Cardiac muscle cell (in vitro differentiated cells and primary cell): ENCODE results near the gene R3HDM4. TPM values are rescaled to one million over a fixed set of nuclear protein-coding genes. Genes with fewer than 3 reads are reported as not detected.

Experiments
- DNase-seq, 2 donors: peaks; one replicate each; pipeline versions ENCODE4 v3.0.0 to v3.0.0-alpha.2; 2010 to 2017; ENCODE audit warnings: low read depth in 1 of 2, low spot score in 1 of 2
- H3K27ac ChIP-seq: fragments of 200-600 bp; sonication (generic); 2 replicates; pipeline ENCODE4 v1.5.1; 2016
- H3K27me3 ChIP-seq: fragments of 200-600 bp; sonication (generic); 2 replicates; pipeline ENCODE4 v1.6.0; 2016; ENCODE audit warnings: control low read depth
- H3K36me3 ChIP-seq: fragments of 200-600 bp; sonication (generic); 2 replicates; pipeline ENCODE4 v1.5.1; 2016; ENCODE audit warnings: control low read depth
- H3K4me1 ChIP-seq: fragments of 200-600 bp; sonication (generic); 2 replicates; pipeline ENCODE4 v1.8.1; 2017; ENCODE audit warnings: low read depth, mild to moderate bottlenecking, mixed run types
- H3K4me3 ChIP-seq: fragments of 200-600 bp; sonication (generic); 2 replicates; pipeline ENCODE4 v1.5.1; 2016; ENCODE audit warnings: mild to moderate bottlenecking
- H3K9me3 ChIP-seq: fragments of 200-600 bp; sonication (generic); 2 replicates; pipeline ENCODE4 v1.5.1; 2017; ENCODE audit warnings: low read depth, mild to moderate bottlenecking, control low read depth
- CTCF ChIP-seq: IDR thresholded peaks from 2 replicates; pipeline ENCODE4 v1.5.1; 2012; ENCODE audit warnings: low read depth, mild to moderate bottlenecking, low read length
- polyA plus RNA-seq: library from polyadenylated mRNA; unstranded; fragments of >200 nt; fragmentation: Nextera tagmentation; extraction: Ambion mirVana; gene quantifications from 2 replicates; pipeline ENCODE4 v1.2.1, GENCODE V29; 2016
- total RNA-seq: library from RNA; depleted of rRNA; stranded (reverse); fragments of >200 nt; gene quantifications from 2 replicates; pipeline ENCODE4 v1.2.3, GENCODE V29; 2016

R3HDM4 gene
- total and polyA plus RNA-seq, 2 experiments from 2014 or later = 60.3 to 82.1 TPM

- no peaks in the 10 kb centered on the region for H3K36me3 ChIP-seq
- DNase-seq = peak in 1 of 2 donors; percentile 50
- H3K27me3 ChIP-seq = peaks cover 23% of the 10 kb centered on the region
- no peak overlapping the region for H3K4me3 ChIP-seq
- H3K4me1 ChIP-seq = no peaks in the 10 kb centered on the region
- H3K9me3 ChIP-seq = no peaks in the 10 kb centered on the region
- TF ChIP-seq CTCF = no peak
- no peak overlapping the region for H3K27ac ChIP-seq
Observed at GRCh38 chr19:848386-848921, 64.6 kb downstream of the R3HDM4 start.

Other genes with a start within 250 kb of the R3HDM4 start
- gene FSTL3, start 236.8 kb downstream of the R3HDM4 start, total RNA-seq = 44.4 and 46.9 TPM in 2 replicates
- 33.0 and 34.7 TPM in 2 replicates for gene FSTL3, start 236.8 kb downstream of the R3HDM4 start, polyA plus RNA-seq
- not detected in 2 replicates for gene PRSS57, start 217.8 kb downstream of the R3HDM4 start, total RNA-seq
- gene PRSS57, start 217.8 kb downstream of the R3HDM4 start, polyA plus RNA-seq = 0.22 TPM in 1 of 2 replicates, not detected in the other
- 63.5 and 105 TPM in 2 replicates for gene PALM, start 204.3 kb downstream of the R3HDM4 start, total RNA-seq
- gene PALM, start 204.3 kb downstream of the R3HDM4 start, polyA plus RNA-seq = 23.0 and 33.0 TPM in 2 replicates
- gene MISP, start 162.1 kb downstream of the R3HDM4 start, total RNA-seq = 0.18 and 1.2 TPM in 2 replicates
- gene MISP, start 162.1 kb downstream of the R3HDM4 start, polyA plus RNA-seq = not detected in 2 replicates
- 92.0 and 92.7 TPM in 2 replicates for gene PTBP1, start 115.8 kb downstream of the R3HDM4 start, total RNA-seq
- gene PTBP1, start 115.8 kb downstream of the R3HDM4 start, polyA plus RNA-seq = 110 and 111 TPM in 2 replicates
- gene PLPPR3, start 91.3 kb downstream of the R3HDM4 start, total RNA-seq = 70.8 and 88.2 TPM in 2 replicates
- gene PLPPR3, start 91.3 kb downstream of the R3HDM4 start, polyA plus RNA-seq = 65.7 and 92.9 TPM in 2 replicates
- gene AZU1, start 85.4 kb downstream of the R3HDM4 start, total RNA-seq = 1.4 and 5.7 TPM in 2 replicates
- gene AZU1, start 85.4 kb downstream of the R3HDM4 start, polyA plus RNA-seq = 1.5 and 5.6 TPM in 2 replicates
- gene PRTN3, start 72.2 kb downstream of the R3HDM4 start, total RNA-seq = 0.60 TPM in 1 of 2 replicates, not detected in the other
- 0.44 and 0.57 TPM in 2 replicates for gene PRTN3, start 72.2 kb downstream of the R3HDM4 start, polyA plus RNA-seq
- gene ELANE, start 60.9 kb downstream of the R3HDM4 start, total RNA-seq = not detected in 2 replicates
- gene ELANE, start 60.9 kb downstream of the R3HDM4 start, polyA plus RNA-seq = not detected in 2 replicates
- 1.6 and 2.9 TPM in 2 replicates for gene CFD, start 53.6 kb downstream of the R3HDM4 start, total RNA-seq
- 3.1 and 6.5 TPM in 2 replicates for gene CFD, start 53.6 kb downstream of the R3HDM4 start, polyA plus RNA-seq
- 61.9 and 67.2 TPM in 2 replicates for gene MED16, start 20.0 kb downstream of the R3HDM4 start, total RNA-seq
- gene MED16, start 20.0 kb downstream of the R3HDM4 start, polyA plus RNA-seq = 104 and 145 TPM in 2 replicates
- not detected in 2 replicates for gene RNU6-9, start 19.7 kb downstream of the R3HDM4 start, total RNA-seq
- not detected in 2 replicates for gene RNU6-9, start 19.7 kb downstream of the R3HDM4 start, polyA plus RNA-seq
- gene KISS1R, start 4.1 kb upstream of the R3HDM4 start, total RNA-seq = 0.46 and 1.2 TPM in 2 replicates
- gene KISS1R, start 4.1 kb upstream of the R3HDM4 start, polyA plus RNA-seq = 1.9 and 3.2 TPM in 2 replicates
- gene ARID3A, start 12.8 kb upstream of the R3HDM4 start, total RNA-seq = 59.7 and 62.3 TPM in 2 replicates
- 39.1 and 48.7 TPM in 2 replicates for gene ARID3A, start 12.8 kb upstream of the R3HDM4 start, polyA plus RNA-seq
- 136 and 143 TPM in 2 replicates for gene WDR18, start 71.1 kb upstream of the R3HDM4 start, total RNA-seq
- gene WDR18, start 71.1 kb upstream of the R3HDM4 start, polyA plus RNA-seq = 241 and 262 TPM in 2 replicates
- gene GRIN3B, start 87.2 kb upstream of the R3HDM4 start, total RNA-seq = 5.4 and 8.5 TPM in 2 replicates
- 3.0 and 4.9 TPM in 2 replicates for gene GRIN3B, start 87.2 kb upstream of the R3HDM4 start, polyA plus RNA-seq
- gene TMEM259, start 107.9 kb upstream of the R3HDM4 start, total RNA-seq = 228 and 370 TPM in 2 replicates
- 403 and 445 TPM in 2 replicates for gene TMEM259, start 107.9 kb upstream of the R3HDM4 start, polyA plus RNA-seq
- not detected in 2 replicates for gene RNU6-2, start 108.3 kb upstream of the R3HDM4 start, total RNA-seq
- not detected in 2 replicates for gene RNU6-2, start 108.3 kb upstream of the R3HDM4 start, polyA plus RNA-seq
- gene CNN2, start 113.4 kb upstream of the R3HDM4 start, total RNA-seq = 158 TPM in 2 replicates
- 183 and 185 TPM in 2 replicates for gene CNN2, start 113.4 kb upstream of the R3HDM4 start, polyA plus RNA-seq
- gene ABCA7, start 126.9 kb upstream of the R3HDM4 start, total RNA-seq = 43.6 and 44.0 TPM in 2 replicates
- 36.8 and 60.4 TPM in 2 replicates for gene ABCA7, start 126.9 kb upstream of the R3HDM4 start, polyA plus RNA-seq
- gene ARHGAP45, start 153.9 kb upstream of the R3HDM4 start, total RNA-seq = 88.6 and 133 TPM in 2 replicates
- gene ARHGAP45, start 153.9 kb upstream of the R3HDM4 start, polyA plus RNA-seq = 39.3 and 67.5 TPM in 2 replicates
- 371 and 410 TPM in 2 replicates for gene POLR2E, start 182.2 kb upstream of the R3HDM4 start, total RNA-seq
- gene POLR2E, start 182.2 kb upstream of the R3HDM4 start, polyA plus RNA-seq = 409 and 487 TPM in 2 replicates
- 759 and 903 TPM in 2 replicates for gene GPX4, start 190.8 kb upstream of the R3HDM4 start, total RNA-seq
- 826 and 860 TPM in 2 replicates for gene GPX4, start 190.8 kb upstream of the R3HDM4 start, polyA plus RNA-seq